Stromal cell of bone marrow (primary cell): ENCODE results near the gene KTN1.
A peak's percentile ranks its signal among the peaks of the same experiment; 100 is the strongest.

Source experiments
- DNase-seq: peaks from one replicate; pipeline ENCODE4 v3.0.0-alpha.2; 2012; ENCODE audit warnings: low read depth

The KTN1 gene

GRCh38 chr14:55681096-55681495 lies 101.1 kb downstream of the KTN1 start:
- DNase-seq, result no peak

GRCh38 chr14:55684956-55685584 lies 105.1 kb downstream of the KTN1 start:
- DNase-seq, result peak; percentile 47

- DNase-seq, result no peak
Measured at GRCh38 chr14:55686713-55687112, 106.7 kb downstream of the KTN1 start.

- no peak for DNase-seq
Measured at GRCh38 chr14:55688566-55688965, 108.6 kb downstream of the KTN1 start.

- no peak for DNase-seq
Measured at GRCh38 chr14:55689981-55690871, 110.2 kb downstream of the KTN1 start.

GRCh38 chr14:55691659-55692058 lies 111.7 kb downstream of the KTN1 start:
- DNase-seq, result no peak

- no peak for DNase-seq
Measured at GRCh38 chr14:55693904-55694303, 113.9 kb downstream of the KTN1 start.

GRCh38 chr14:55697414-55697861 lies 117.4 kb downstream of the KTN1 start:
- no peak for DNase-seq

GRCh38 chr14:55698051-55698450 lies 118.0 kb downstream of the KTN1 start:
- no peak for DNase-seq

GRCh38 chr14:55699131-55700057 lies 119.4 kb downstream of the KTN1 start:
- DNase-seq, result no peak

GRCh38 chr14:55701638-55702037 lies 121.6 kb downstream of the KTN1 start:
- DNase-seq, result peak; percentile 37

- DNase-seq, result no peak
Measured at GRCh38 chr14:55702511-55702910, 122.5 kb downstream of the KTN1 start.

GRCh38 chr14:55704654-55705053 lies 124.6 kb downstream of the KTN1 start:
- no peak for DNase-seq

- no peak for DNase-seq
Measured at GRCh38 chr14:55705651-55706364, 125.8 kb downstream of the KTN1 start.

GRCh38 chr14:55706365-55706684 lies 126.3 kb downstream of the KTN1 start:
- no peak for DNase-seq

- no peak for DNase-seq
Measured at GRCh38 chr14:55706893-55707292, 126.9 kb downstream of the KTN1 start.

GRCh38 chr14:55707365-55707804 lies 127.4 kb downstream of the KTN1 start:
- peak; percentile 36 for DNase-seq

GRCh38 chr14:55710506-55711041 lies 130.6 kb downstream of the KTN1 start:
- peak; percentile 33 for DNase-seq

- DNase-seq, result no peak
Measured at GRCh38 chr14:55711175-55711811, 131.3 kb downstream of the KTN1 start.

- no peak for DNase-seq
Measured at GRCh38 chr14:55712491-55712890, 132.5 kb downstream of the KTN1 start.

- DNase-seq, result no peak
Measured at GRCh38 chr14:55713486-55713885, 133.5 kb downstream of the KTN1 start.
